Femur (tissue), 1 donor: Measurements from ENCODE around the gene TDRD1.

Experiments
- DNase-seq: peaks from one replicate; pipeline ENCODE4 v3.0.0-alpha.2; 2017

TDRD1 gene

DNA sequence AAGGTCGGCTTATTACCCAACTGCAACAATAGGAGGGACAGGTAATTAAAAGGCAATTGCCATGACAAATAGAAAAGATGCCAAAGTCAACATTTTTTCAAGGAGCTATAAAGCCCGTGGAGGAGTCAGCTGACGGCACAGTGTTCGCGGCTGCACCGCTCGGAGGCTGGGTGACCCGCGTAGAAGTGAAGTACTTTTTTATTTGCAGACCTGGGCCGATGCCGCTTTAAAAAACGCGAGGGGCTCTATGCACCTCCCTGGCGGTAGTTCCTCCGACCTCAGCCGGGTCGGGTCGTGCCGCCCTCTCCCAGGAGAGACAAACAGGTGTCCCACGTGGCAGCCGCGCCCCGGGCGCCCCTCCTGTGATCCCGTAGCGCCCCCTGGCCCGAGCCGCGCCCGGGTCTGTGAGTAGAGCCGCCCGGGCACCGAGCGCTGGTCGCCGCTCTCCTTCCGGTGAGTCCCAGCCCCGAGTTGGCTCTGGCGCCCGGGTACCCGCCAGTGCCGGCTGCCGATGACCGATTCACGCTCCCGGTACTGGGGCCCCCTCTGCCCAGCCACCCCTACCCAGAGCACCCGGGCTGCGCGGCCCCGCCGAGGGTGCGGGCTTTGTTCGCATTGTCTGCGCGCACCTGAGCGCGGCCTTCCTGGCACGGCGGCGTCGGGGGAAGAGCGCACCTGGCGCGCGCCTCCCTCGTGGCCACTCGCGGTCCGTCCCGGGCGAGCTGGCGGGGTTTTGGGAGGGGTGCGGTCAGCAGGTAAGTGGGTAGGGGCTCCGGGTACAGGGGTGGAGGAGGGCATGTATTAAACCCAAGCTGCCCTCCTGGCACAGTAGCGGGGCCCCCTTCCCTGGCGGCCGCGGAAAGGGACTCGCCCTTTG lies 60.2 kb downstream of the TDRD1 start, which contains the start of gene VWA2:
Gene VWA2 (plus strand): TSS at position 138 of the 877 bp plus-strand sequence. CDS start 9,460 bp downstream, outside the sequence.
- DNase-seq: no peak

DNA sequence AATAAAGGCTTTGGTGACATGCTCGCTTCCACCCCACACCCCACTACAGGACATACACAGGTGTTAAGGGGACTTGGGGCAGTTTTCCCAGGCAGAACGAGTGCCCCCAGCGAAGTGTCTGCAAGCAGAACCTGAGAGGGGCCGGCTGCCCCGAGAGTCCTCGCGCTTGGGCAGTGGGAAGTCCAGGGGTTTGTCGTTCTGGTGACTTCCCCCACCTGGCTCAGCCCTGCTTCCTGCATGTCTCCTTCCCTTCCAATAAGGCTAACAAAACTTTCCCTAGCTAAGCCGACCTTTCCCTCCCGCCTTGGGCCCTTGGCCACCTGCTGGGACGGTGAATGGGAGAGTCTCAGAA lies 60.8 kb downstream of the TDRD1 start:
- DNase-seq: no peak

DNA sequence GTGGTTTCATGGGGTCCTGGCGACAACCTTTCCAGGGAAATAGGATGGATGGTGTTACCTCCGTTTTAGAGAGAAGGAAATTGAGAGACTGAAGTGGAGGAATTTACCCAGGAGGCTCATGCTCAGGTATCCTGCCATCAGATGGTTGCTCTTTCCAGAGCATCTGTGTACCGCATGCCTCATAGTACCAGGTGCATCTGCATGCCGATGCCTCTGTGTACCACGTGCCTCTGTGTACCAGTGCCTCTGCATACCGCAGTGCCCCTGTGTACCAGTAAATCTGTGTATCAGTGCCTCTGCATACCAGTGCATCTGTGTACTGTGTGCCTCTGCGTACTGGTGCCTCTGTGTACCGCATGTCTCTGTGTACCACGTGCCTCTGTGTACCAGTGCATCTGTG lies 63.1 kb downstream of the TDRD1 start:
- no peak for DNase-seq

DNA sequence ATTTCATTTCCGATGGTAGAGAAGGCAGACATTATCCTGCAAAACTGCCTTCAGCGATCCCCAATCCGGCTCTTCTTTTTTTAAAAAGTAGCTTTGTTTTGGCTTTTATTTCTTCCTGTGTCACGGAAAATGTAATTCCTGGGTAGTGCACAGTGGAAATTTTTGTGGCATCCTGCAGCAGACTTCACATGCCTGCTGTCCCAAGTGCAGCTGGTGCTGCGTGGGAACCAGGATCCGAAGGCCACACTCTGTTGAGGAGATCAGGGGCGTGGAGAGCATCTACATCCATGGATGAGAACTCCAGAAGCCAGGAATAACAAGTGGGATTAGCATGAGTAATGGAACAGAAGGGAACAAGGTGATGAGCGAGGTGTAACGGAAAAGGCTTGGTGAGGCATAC lies 64.5 kb downstream of the TDRD1 start:
- no peak for DNase-seq

DNA sequence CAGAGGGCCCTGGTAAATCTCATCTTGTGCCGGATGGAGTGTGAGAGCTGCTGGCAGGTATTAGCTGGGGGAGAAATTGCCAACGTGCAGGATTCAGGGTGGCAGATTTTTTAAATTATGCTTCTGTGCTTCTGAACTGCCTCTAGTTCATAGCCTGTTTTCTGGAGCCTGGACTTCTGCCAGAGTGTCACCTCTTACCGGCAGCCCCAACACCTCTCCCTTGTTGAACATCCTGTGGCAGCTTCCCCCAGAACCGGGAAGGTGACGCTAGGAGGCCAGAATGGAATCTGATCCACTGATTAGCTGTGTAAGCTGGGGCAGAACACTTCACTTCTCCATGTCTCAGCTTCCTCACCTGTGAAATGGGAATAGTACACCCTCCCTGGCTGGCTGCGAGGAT lies 65.0 kb downstream of the TDRD1 start:
- no peak for DNase-seq

DNA sequence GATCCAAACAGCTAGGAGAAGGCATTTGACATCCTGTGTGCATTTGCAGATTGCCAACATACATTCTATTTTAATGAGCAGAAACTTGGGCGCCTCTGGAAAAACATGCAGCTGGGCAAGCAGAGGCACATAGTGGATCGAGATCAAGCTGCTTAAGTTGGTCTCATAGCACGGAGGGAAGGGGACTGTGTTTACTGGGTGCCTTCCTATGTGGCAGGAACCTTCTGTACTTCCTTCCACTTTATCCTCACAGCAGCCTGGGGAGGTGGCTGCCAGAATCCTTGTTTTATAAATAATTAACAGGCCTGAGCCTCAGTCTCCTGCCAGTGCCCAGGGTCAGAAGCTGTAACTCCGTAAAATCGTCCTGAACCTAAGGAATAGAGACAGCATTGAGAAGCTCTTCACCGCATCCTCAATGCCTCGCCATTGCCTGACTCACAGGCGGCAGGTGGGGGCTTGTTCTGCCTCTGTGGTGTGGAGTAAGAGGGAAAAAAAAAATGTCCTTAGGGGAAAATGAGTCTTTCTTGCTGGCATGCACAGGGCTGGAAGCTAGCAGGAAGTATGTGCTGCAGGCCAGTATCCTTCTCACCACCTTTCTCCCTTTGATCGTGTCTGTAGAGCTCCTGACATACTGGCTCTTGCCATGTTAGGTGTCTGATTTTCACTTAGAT lies 66.1 kb downstream of the TDRD1 start:
- DNase-seq: no peak

DNA sequence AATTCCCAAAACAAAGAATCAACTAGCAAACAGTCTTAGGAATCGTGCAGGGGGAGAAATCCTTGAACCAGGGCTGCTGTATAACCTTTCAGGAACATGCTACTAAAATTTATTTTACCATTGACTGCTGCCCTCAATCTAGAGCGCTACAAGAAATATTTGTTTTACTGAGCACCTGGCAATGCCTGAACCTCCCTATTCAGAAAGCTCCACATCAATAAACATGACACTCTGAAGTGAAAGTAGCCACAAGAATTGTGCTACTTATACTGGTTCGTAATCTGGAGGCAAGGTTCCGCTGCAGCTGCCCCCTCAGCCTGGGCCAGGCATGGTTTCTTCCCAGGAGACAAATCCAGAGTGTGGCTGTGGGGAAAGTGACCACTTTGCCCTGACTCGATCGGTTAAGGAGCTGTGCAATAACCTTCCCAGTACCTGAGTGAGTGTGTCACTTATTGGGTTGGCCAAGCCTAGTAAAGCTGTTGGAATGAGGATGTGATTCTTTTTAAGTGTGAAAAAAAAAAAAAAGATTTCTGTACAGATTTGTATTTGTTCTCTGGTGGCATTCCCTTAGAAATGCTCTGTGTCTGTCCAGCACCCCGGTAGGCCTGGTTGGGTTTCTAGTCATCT lies 67.6 kb downstream of the TDRD1 start:
- no peak for DNase-seq

DNA sequence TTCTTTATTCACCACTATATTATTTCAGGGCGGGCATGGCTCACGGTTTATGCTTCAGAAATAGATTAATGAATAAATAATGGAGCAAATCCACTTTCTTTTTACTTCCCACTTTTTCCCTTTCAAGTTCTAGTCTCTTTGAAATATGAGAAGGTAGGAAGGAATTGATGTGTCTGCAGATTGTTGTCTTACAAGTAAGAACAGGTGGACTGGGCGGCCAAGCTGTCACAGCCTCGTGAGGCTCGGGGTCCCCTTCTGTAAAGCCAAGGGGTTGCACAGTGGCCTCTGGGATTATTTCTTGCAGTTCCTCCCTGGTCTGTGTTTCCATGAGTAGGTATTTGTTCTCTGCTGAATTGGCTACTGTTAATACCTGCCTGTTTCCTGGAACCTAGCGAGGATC lies 71.1 kb downstream of the TDRD1 start:
- no peak for DNase-seq

DNA sequence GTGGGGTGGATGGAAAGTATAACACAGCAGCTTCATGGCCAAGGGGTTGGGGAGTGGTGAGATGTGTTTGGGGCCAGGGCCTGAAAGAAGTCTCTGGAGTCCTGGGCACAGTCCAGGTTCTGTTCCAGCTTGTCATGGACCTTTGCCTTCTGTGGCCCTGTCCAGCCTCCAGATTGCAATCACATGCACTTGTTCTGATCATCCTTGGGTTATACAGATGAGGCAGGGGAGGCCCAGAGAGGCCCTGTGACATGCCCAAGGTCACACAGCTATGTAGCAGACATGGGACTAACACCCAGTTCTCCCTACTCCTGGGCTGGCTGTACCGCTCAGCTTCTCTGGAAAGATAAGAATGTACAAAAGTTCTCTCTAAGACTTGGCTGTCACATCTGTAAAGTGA lies 71.6 kb downstream of the TDRD1 start:
- no peak for DNase-seq

DNA sequence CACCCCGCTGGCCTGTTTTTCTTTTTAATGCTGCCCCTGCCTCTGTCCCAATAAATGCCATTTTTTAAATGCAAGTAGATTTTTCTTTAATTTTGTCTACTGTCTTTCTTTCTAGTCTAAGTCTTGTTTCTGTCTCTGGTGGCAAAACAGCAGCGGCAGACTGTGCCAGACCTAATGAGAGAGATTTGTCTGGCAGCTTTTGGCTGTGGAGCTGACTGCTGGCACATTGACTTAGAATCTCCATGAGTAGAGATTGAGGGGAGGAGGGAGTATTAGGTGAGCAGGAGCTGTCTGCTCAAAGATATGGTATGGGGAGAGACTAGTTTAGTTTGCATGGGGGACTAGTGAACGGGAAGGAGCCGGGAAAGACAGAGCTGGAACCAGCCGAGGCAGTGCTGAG lies 72.9 kb downstream of the TDRD1 start:
- no peak for DNase-seq

DNA sequence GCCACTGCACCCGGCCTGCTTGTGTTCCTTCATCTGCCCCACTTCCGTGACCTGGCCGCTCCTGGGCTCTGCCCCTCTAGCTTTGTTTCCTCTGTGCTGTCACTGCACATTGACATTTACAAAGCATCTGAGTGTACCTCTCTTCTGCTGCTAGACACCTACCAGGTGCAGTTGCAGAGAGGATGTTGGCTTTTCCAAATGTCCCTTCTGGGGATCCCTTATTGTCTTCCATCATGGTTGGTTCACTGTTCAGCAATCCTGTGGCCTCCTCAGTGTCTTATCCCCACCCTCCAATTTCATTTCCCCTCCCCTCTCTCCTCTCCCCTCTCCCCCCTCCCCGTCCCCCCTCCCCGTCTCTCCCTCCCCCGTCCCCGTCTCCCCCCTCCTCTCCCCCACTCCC lies 73.7 kb downstream of the TDRD1 start:
- no peak for DNase-seq

DNA sequence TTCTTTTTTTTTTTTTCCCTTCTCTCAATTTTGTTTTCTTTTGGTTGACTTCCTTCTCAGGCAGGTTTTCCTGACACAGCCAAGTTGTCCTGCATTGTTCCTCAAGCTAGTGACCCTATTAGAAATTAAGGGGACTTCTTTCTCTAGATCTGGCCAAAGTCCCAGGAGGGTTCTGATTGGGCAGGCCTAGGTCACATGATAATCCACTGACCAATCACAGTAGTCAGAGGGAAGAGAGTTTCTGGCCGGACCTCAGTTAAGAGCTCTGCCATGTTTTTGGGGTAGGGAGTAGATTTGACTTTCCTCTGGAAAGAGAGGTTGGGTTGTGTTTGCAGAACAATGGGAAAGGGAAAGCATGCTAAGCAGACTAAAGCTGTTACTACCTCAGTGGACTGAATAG lies 76.1 kb downstream of the TDRD1 start:
- no peak for DNase-seq

DNA sequence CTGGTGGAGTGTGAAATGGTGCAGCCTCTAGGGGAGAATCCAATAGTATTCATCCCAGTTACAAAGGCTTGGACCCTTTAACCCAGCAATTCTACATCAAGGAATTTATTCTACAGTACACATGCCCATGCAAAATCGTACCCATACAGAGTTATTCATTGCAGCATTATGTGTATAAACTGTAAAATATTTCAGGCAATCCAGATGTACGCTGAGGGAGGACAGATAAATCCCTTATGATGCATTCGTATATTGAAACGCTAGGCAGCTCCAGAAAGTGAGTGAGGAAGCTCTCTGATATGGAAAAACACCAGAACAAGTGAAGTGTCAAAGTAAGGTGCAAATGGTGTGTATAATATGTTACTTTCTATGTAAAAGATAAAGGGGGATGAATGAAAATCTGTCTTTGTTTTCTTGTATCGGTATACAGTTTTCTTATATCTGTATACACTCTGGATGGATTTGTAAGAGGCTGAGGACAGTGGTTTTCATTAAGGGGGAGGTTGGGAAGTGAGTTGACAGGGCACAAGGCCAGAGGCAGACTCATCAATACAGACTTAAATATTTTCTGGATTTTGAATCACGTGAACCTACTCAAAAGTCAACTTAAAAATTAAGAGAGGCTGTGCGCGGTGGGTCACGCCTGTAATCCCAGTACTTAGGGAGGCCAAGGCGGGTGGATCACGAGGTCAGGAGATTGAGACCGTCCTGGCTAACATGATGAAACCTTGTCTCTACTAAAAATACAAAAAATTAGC lies 77.0 kb downstream of the TDRD1 start:
- DNase-seq: no peak

DNA sequence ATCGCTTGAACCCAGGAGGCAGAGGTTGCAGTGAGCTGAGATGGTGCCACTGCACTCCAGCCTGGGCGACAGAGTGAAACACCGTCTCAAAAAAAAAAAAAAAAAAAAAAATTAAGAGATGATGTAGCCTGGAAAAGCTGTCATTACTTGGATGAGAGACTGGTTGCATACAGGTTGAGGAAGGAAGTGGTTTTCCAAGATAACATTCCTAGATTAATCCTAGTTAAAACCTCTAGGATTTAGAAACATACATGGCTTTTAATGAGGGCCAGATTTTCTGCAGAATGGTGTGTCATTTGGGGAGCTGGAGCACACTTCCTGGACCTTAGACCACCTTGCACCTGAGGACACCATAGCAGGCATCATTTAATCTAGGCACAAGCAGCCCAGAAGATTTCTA lies 77.7 kb downstream of the TDRD1 start:
- DNase-seq: no peak

DNA sequence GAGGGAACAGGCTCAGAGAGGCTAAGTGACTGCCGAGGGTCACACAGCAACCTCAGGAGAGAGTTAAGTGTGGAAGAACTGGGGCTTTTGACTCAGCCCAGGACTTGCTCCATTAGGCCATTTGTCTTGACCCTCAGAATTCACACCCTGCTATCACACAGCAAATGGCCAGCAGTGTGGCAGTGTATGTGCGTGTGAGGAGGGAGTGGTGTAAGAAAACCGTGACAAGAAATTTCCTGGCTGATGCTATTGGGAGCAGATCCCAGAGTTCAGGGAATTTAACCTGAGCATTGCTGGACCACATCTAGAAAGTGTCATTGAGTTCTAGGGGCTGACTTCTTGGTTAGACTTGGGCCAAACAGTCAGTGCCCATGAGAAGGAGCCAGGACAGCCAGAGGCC lies 78.3 kb downstream of the TDRD1 start:
- no peak for DNase-seq

DNA sequence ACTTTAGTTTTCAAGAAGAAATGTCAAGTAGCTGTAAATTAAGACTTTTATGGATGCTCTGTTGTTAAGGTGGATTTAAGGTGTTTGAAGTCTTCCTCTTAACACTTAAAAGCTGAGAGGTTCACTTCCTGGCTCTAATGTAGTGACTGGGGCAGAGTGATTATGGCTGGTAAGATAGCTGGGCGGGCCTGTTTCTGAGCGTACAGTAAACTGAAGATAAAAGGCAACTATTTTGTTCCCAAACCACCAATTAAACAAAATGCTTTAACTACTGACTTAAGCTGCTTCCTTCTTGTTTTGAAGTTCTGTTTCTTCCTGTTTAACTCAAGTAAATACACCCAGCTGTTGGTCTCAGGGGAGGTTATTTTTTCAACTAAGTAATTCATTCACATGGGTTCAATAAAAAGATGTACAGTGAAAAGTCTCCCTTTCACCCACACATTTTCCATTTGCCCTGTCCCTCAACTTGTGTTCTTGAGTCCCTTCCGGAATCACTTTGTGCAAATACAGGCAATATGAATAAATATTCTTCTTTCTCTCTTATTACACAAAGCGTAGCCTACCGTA lies 79.2 kb downstream of the TDRD1 start:
- DNase-seq: no peak

DNA sequence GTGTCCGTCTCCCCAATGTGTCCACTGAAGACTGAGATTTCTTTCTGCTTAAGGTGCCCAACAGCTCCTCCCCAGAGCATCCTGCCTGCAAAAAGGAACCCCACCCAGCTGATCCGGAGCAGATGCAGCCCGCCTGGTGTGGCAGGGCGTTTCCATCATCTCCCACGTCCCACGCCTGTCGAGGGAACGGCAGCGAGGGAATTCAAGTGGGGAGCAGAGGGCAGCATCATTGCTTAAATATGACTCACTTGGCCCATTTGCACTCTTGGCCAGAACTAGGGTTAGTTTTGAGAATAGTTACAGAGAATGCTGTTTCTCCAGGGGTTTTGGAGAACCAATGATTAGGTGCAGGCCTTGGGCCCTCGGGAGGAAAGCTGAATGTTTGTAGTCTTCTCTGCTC lies 80.7 kb downstream of the TDRD1 start:
- no peak for DNase-seq

DNA sequence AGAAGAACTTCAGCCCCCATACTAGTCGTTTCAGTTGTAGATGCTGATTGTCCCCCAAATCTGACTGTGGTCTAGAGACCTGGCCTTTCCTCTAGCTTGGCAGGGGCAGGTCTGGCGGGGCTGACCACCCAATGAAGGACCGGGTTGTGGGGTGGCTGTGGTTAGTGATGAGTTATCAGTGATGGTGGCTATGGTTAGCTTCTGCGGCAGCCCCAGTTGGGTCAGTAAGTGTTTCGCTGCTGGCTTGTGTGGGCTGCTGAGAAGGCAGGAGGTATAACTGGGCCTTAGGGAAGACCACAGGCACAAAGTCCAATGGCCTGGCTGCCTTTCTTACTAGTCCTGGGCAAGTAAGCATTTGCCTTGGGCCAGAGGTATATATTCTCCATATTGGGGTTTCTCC lies 81.2 kb downstream of the TDRD1 start:
- DNase-seq: no peak

DNA sequence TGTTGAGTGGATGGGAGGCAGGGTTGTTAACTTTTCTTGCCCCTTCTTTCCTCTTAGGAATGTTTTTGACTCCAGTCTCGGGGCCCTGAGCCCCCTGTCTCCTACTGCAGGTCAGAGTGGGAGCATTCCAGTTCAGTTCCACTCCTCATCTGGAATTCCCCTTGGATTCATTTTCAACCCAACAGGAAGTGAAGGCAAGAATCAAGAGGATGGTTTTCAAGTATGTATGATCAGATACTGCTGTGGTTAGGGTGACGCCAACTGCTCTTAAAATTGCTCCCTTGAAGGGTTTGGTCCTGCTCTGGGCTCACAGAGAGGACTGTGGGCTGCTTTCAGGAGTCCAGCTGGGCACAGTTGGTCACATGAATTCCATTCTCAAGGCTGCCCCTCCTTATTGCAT lies 81.9 kb downstream of the TDRD1 start:
- DNase-seq: no peak

DNA sequence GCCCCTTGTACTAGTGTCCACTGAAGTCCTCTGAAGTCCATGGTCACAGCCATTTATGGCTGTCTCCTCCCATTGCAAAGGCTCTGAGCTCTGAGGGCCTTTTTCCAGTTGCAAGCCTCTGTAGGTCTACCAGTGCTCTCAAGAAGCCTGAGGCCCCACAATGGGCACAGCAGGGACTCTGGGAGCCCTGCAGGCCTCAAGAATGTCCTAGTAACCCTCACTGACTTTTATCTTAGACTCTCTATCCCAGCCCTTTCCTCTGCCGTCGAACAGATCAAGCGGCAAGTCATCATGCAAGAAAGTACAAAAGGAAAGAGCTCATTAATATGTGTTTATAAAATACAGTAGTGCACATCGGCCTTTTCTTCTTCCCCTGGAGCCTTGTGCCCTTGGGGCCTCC lies 83.3 kb downstream of the TDRD1 start:
- DNase-seq: no peak

DNA sequence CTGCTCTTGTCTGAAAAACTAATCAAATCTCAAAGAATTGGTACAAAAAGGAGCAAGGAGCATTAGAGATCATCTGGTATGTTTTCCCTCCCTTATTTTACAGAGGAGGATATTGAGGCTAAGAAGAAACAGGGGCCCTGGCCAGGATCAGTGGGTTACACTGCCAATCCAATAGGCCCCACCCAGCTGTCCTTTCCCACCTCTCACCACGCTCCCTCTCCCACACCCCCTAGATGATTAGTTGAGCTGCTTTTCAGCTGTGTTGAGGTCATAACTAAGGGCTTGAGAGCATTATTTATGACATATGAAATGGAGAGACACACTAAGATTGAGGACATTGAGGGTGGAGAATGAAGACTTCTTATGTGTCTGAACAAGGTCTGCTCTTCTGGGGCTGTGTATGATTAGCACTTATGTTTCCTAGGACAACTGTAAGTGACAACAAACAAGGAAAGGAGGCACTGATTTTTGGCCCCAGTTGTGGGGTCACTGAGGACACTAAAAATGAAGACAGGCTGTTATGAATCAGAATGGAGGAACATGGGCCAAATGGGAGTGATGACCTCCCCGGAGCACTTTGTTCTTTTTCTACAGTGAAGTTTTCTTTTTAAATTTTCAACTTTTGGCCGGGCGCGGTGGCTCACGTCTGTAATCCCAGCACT lies 86.4 kb downstream of the TDRD1 start:
- peak; percentile 35 for DNase-seq

DNA sequence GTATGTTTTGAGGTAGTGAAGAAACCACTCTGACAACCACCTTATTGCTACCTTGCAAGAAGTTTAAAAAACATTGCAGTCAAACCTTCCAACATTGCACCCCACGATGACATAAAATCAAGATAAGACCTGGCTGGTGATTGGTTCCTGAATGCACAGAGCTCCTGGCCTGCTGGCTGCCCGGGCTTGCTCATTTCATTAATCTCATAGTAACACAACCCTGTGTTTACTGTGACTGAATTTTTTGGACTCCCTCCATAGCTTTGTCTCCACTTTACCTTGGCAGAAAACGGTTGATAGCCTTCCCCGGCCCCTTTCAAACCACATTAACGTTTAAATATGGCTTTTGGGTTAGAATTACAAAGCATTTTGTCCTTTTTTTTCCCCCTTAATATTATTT lies 87.4 kb downstream of the TDRD1 start:
- DNase-seq: no peak
